ENCODE measurements around the gene GPSM1. TPM values are rescaled to one million over a fixed set of nuclear protein-coding genes. Genes with fewer than 3 reads are reported as not detected.
A peak's percentile ranks its signal among the peaks of the same experiment; 100 is the strongest.

GPSM1 gene
- total and polyA plus RNA-seq, 7 donors: 2.3 to 16.1 (median 5.0) TPM

- no peak overlapping the region for H3K4me3 ChIP-seq
- DNase-seq: no peak
- no peaks in the 10 kb centered on the region for H3K27me3 ChIP-seq
- peaks cover 0 to 6% (median 5%) of the 10 kb centered on the region in 4 donors for H3K4me1 ChIP-seq
- H3K9me3 ChIP-seq: no peaks in the 10 kb centered on the region
- no peak overlapping the region for H3K27ac ChIP-seq
- TF ChIP-seq CTCF (IDR thresholded peaks at IDR 0.05): no peak
- no peak for TF ChIP-seq EP300 (IDR thresholded peaks at IDR 0.05)
- no peak for TF ChIP-seq POLR2AphosphoS5 (IDR thresholded peaks at IDR 0.05)
- no peak for TF ChIP-seq POLR2A (IDR thresholded peaks at IDR 0.05)
- intact Hi-C loops (cut with DNase I): no loop called here
- WGBS, 2 donors: 80 to 95% methylated on average over 23 of the region's 23 CpGs
- H3K36me3 ChIP-seq: peaks cover 0 to 35% (median 4%) of the 10 kb centered on the region in 4 donors
Measured at GRCh38 chr9:136336881-136337280, 9.5 kb downstream of the GPSM1 start.

- H3K27ac ChIP-seq: no peak overlapping the region
- no peaks in the 10 kb centered on the region for H3K9me3 ChIP-seq
- DNase-seq: no peak
- H3K4me1 ChIP-seq: peaks cover 0 to 15% (median 13%) of the 10 kb centered on the region in 4 donors
- intact Hi-C loops (cut with DNase I): no loop called here
- WGBS, 2 donors: 73 to 88% methylated on average over 43 of the region's 43 CpGs
- peaks cover 0 to 35% (median 4%) of the 10 kb centered on the region in 4 donors for H3K36me3 ChIP-seq
- H3K4me3 ChIP-seq: no peak overlapping the region
- TF ChIP-seq EP300 (IDR thresholded peaks at IDR 0.05): no peak
- no peak for TF ChIP-seq POLR2AphosphoS5 (IDR thresholded peaks at IDR 0.05)
- TF ChIP-seq POLR2A (IDR thresholded peaks at IDR 0.05): no peak
- TF ChIP-seq CTCF (IDR thresholded peaks at IDR 0.05): no peak
- no peaks in the 10 kb centered on the region for H3K27me3 ChIP-seq
Measured at GRCh38 chr9:136337416-136338395, 10.4 kb downstream of the GPSM1 start.

- WGBS, 2 donors: 80 to 94% methylated on average over 25 of the region's 25 CpGs
- no peak for TF ChIP-seq POLR2AphosphoS5 (IDR thresholded peaks at IDR 0.05)
- TF ChIP-seq EP300 (IDR thresholded peaks at IDR 0.05): no peak
- TF ChIP-seq CTCF (IDR thresholded peaks at IDR 0.05): no peak
- TF ChIP-seq POLR2A (IDR thresholded peaks at IDR 0.05): no peak
- intact Hi-C loops (cut with DNase I): no loop called here
- H3K36me3 ChIP-seq: peaks cover 0 to 35% (median 4%) of the 10 kb centered on the region in 4 donors
- DNase-seq: no peak
- no peak overlapping the region for H3K27ac ChIP-seq
- no peaks in the 10 kb centered on the region for H3K27me3 ChIP-seq
- H3K4me1 ChIP-seq: peaks cover 0 to 23% (median 21%) of the 10 kb centered on the region in 4 donors
- no peaks in the 10 kb centered on the region for H3K9me3 ChIP-seq
- no peak overlapping the region for H3K4me3 ChIP-seq
Measured at GRCh38 chr9:136338511-136338910, 11.2 kb downstream of the GPSM1 start.

DNA sequence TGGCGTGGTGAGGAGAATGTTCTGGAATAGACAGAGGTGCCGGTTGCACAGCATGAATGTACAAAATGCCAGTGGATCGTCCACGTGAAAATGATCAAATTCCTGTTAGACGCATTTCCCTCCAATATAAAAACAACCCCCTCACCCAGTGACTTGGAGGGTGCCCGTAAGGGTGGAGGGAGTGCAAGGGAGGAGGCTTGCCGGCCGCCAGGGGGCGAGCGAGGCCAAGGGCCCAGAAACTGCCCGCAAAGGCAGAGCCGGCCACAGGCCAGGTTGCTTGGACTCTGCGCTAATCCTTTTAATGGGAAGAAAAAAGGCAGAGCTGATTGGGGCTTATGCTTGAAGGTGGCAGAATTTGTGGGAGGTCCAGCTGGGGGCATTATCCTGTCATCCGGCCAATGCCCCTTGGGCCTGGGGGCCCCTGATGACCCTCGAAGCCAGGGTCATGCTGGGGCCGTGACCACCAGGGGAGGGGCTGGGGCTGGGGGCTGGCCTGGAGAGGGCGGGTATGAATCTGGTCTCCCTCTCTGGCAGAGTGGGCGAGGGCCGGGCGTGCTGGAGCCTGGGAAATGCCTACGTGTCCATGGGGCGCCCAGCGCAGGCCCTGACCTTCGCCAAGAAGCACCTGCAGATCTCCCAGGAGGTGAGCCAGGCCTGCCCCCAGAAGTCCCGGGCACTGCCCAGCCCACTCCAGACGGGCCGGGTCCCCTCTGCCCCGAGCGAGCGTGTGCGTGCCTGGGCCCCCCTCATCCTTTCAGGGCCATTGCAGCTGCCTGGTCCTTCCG, 12.0 kb downstream of the GPSM1 start:
- intact Hi-C loops (cut with DNase I): loop anchor here (1.0 kb wide), 2 partner anchors 24 to 61 kb away; partner anchors contain the start of genes DNLZ and SNAPC4
- peaks cover 0 to 35% (median 3%) of the 10 kb centered on the region in 4 donors for H3K36me3 ChIP-seq

More for the DNA sequence above, 12.0 kb downstream of the GPSM1 start:
- Histone ChIP-seq H3K4me3 (no peak overlapping the region), H3K4me1 (peaks cover 0 to 23% (median 21%) of the 10 kb centered on the region in 4 donors), H3K27me3 (no peaks in the 10 kb centered on the region), H3K27ac (no peak overlapping the region), H3K9me3 (no peaks in the 10 kb centered on the region)
- DNase-seq: no peak
- no peak for TF ChIP-seq EP300 (IDR thresholded peaks at IDR 0.05)
- TF ChIP-seq POLR2A (IDR thresholded peaks at IDR 0.05): no peak
- peak; percentile 78 to 92 (median 88) for TF ChIP-seq CTCF (IDR thresholded peaks at IDR 0.05)
- TF ChIP-seq POLR2AphosphoS5 (IDR thresholded peaks at IDR 0.05): no peak
- 51 to 75% methylated on average over 32 of the region's 32 CpGs for WGBS, 2 donors

Data from sigmoid colon (tissue), 7 donors.